HepG2 (cell line): ENCODE data around the gene ZNF683. TPM values are rescaled to one million over a fixed set of nuclear protein-coding genes. Genes with fewer than 3 reads are reported as not detected.
A peak's percentile ranks its signal among the peaks of the same experiment; 100 is the strongest.

Source experiments
- ADNP ChIP-seq: sonication (generic); formaldehyde crosslinking; IDR thresholded peaks from 2 replicates; pipeline ENCODE4 v1.4.0; 2020; ENCODE audit warnings: missing genetic modification reagents
- FOXA3 ChIP-seq: IDR thresholded peaks from 2 replicates; pipeline ENCODE4 v1.6.1; 2016; ENCODE audit warnings: missing genetic modification reagents, missing compliant biosample characterization
- GPN1 ChIP-seq: sonication (generic); formaldehyde crosslinking; IDR thresholded peaks from 2 replicates; pipeline ENCODE4 v1.5.1; 2020; ENCODE audit warnings: missing genetic modification reagents, borderline replicate concordance
- HOXA7 ChIP-seq: sonication (generic); formaldehyde crosslinking; IDR thresholded peaks from 2 replicates; pipeline ENCODE4 v1.8.1; 2022; ENCODE audit warnings: mild to moderate bottlenecking, missing genetic modification reagents, moderate library complexity
- IKZF1 ChIP-seq: fragments of 450-650 bp; IDR thresholded peaks from 2 replicates; pipeline ENCODE4 v1.7.1; 2016
- MED13 ChIP-seq: sonication (generic); formaldehyde crosslinking; IDR thresholded peaks from 2 replicates; pipeline ENCODE4 v1.5.0; 2020; ENCODE audit warnings: missing genetic modification reagents
- NFKBIZ ChIP-seq: IDR thresholded peaks from 2 replicates; pipeline ENCODE4 v1.6.1; 2018; ENCODE audit warnings: missing genetic modification reagents, missing compliant biosample characterization
- NONO ChIP-seq, 2 experiments: fragments of 450-650 bp in 1 of 2; sonication (generic) in 1 of 2; formaldehyde crosslinking in 1 of 2; IDR thresholded peaks in 1 of 2; conservative IDR thresholded peaks in 1 of 2; 2 replicates each; pipeline versions ENCODE4 v1.6.1 to v1.8.0; 2017 to 2022; ENCODE audit warnings: mild to moderate bottlenecking in 1 of 2, missing genetic modification reagents in 1 of 2, moderate library complexity in 1 of 2
- POLR2A ChIP-seq, 2 experiments: IDR thresholded peaks; 2 replicates each; pipeline ENCODE4 v1.6.1; 2011; ENCODE audit warnings: low read depth in 2 of 2, low read length in 2 of 2, mild to moderate bottlenecking in 1 of 2, moderate library complexity in 1 of 2; ENCODE audit not compliant: insufficient read depth in 1 of 2
- RCOR2 ChIP-seq: IDR thresholded peaks from 2 replicates; pipeline ENCODE4 v1.6.1; 2016; ENCODE audit warnings: missing biosample characterization, missing genetic modification reagents
- RNF219 ChIP-seq: sonication (generic); formaldehyde crosslinking; IDR thresholded peaks from 2 replicates; pipeline ENCODE4 v1.5.0; 2020; ENCODE audit warnings: mild to moderate bottlenecking, missing genetic modification reagents
- TP53 ChIP-seq: sonication (generic); formaldehyde crosslinking; conservative IDR thresholded peaks from 2 replicates; pipeline ENCODE4 v1.4.0; 2020; ENCODE audit warnings: missing genetic modification reagents
- YEATS4 ChIP-seq: sonication (generic); formaldehyde crosslinking; IDR thresholded peaks from 2 replicates; pipeline ENCODE4 v1.4.0; 2020; ENCODE audit warnings: missing genetic modification reagents, borderline replicate concordance
- ZNF10 ChIP-seq: sonication (generic); formaldehyde crosslinking; IDR thresholded peaks from 2 replicates; pipeline ENCODE4 v1.4.0; 2020; ENCODE audit warnings: mild to moderate bottlenecking, low read depth, missing genetic modification reagents, borderline replicate concordance
- ZNF263 ChIP-seq: sonication (generic); formaldehyde crosslinking; IDR thresholded peaks from 2 replicates; pipeline ENCODE4 v1.4.0; 2020; ENCODE audit warnings: missing genetic modification reagents
- ZNF382 ChIP-seq: sonication (generic); formaldehyde crosslinking; IDR thresholded peaks from 2 replicates; pipeline ENCODE4 v1.5.0; 2020; ENCODE audit warnings: missing genetic modification reagents, mild to moderate bottlenecking, borderline replicate concordance
- ZNF652 ChIP-seq: IDR thresholded peaks from 2 replicates; pipeline ENCODE4 v1.6.1; 2016; ENCODE audit warnings: low read depth, borderline replicate concordance
- ZNF776 ChIP-seq: sonication (generic); formaldehyde crosslinking; IDR thresholded peaks from 2 replicates; pipeline ENCODE4 v1.4.0; 2020; ENCODE audit warnings: mild to moderate bottlenecking, missing genetic modification reagents
- ZSCAN12 ChIP-seq: sonication (generic); formaldehyde crosslinking; IDR thresholded peaks from 2 replicates; pipeline ENCODE4 v1.9.0; 2021; ENCODE audit warnings: mild to moderate bottlenecking, missing genetic modification reagents
- polyA plus RNA-seq, 8 experiments: library from polyadenylated mRNA; depleted of rRNA in 3 of 8; stranded (reverse) in 7 of 8; unstranded in 1 of 8; fragments of >200 nt; fragmentation: Illumina TruSeq in 4 of 8; extraction: Trizol in 4 of 8; gene quantifications; 2 replicates each; pipeline versions ENCODE4 v1.2.1 to v1.2.3, GENCODE V29; 2011 to 2016; ENCODE audit warnings: low read depth in 4 of 8, missing spikeins in 1 of 8, mixed read lengths in 1 of 8; ENCODE audit not compliant: insufficient read depth in 1 of 8
- total RNA-seq, 5 experiments: library from RNA; depleted of rRNA; stranded (reverse); fragments of >200 nt; fragmentation: Illumina TruSeq; extraction: Trizol; gene quantifications; 2 replicates each; pipeline ENCODE4 v1.2.3, GENCODE V29; 2016; ENCODE audit warnings: low read depth in 1 of 5
- TF ChIP-seq, protein P1 (sequence below): sonication (generic); formaldehyde crosslinking; IDR thresholded peaks from 2 replicates; pipeline ENCODE4 v1.4.0; 2020; ENCODE audit warnings: mild to moderate bottlenecking, missing genetic modification reagents
- TF ChIP-seq, protein P2 (sequence below): sonication (generic); formaldehyde crosslinking; conservative IDR thresholded peaks from 2 replicates; pipeline ENCODE4 v1.8.0; 2022; ENCODE audit warnings: missing genetic modification reagents
- TF ChIP-seq, protein P3 (sequence below): fragments of 450-650 bp; IDR thresholded peaks from 2 replicates; pipeline ENCODE4 v1.6.1; 2017
- TF ChIP-seq, protein P4 (sequence below): sonication (generic); formaldehyde crosslinking; IDR thresholded peaks from 2 replicates; pipeline ENCODE4 v1.4.0; 2020; ENCODE audit warnings: missing genetic modification reagents

The ZNF683 gene
- total and polyA plus RNA-seq, 2 of the 13 experiments (the other 11 are each of a cell fraction or from before 2014, with no cell fraction given): not detected

DNA sequence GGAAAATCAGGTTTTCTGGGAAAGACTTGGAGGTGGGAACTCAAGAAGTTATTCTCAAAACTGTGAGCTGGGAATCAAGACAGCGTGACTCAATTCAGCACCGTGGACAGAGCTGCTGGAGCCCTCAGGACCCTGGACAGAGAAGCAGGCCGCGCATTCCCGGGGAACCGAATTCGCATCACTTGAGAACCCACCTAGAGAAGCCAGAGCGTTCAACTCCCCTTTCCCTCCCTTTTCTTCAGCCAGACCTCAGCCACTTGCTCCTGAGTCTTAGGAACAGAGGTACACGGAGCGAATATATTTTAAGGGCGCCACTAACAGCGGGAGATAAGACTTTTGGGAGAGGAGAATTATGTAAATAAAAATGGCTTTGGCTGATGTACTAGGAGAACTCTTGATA lies 36.1 kb upstream of the ZNF683 start (continued):
- TF ChIP-seq, protein P1, sequence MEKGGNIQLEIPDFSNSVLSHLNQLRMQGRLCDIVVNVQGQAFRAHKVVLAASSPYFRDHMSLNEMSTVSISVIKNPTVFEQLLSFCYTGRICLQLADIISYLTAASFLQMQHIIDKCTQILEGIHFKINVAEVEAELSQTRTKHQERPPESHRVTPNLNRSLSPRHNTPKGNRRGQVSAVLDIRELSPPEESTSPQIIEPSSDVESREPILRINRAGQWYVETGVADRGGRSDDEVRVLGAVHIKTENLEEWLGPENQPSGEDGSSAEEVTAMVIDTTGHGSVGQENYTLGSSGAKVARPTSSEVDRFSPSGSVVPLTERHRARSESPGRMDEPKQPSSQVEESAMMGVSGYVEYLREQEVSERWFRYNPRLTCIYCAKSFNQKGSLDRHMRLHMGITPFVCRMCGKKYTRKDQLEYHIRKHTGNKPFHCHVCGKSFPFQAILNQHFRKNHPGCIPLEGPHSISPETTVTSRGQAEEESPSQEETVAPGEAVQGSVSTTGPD (CRISPR knock-in tag): peak; percentile 98
- peak; percentile 98 for TF ChIP-seq TP53
- TF ChIP-seq ZSCAN12 (CRISPR knock-in tag): peak; percentile 100
- TF ChIP-seq NFKBIZ (CRISPR knock-in tag): peak; percentile 100
- peak; percentile 84 for TF ChIP-seq ZNF652 (CRISPR knock-in tag)
- TF ChIP-seq, protein P2, sequence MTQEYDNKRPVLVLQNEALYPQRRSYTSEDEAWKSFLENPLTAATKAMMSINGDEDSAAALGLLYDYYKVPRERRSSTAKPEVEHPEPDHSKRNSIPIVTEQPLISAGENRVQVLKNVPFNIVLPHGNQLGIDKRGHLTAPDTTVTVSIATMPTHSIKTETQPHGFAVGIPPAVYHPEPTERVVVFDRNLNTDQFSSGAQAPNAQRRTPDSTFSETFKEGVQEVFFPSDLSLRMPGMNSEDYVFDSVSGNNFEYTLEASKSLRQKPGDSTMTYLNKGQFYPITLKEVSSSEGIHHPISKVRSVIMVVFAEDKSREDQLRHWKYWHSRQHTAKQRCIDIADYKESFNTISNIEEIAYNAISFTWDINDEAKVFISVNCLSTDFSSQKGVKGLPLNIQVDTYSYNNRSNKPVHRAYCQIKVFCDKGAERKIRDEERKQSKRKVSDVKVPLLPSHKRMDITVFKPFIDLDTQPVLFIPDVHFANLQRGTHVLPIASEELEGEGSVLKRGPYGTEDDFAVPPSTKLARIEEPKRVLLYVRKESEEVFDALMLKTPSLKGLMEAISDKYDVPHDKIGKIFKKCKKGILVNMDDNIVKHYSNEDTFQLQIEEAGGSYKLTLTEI (CRISPR knock-in tag): peak; percentile 84; the same call in 1 of the 2 replicates
- TF ChIP-seq RNF219: peak; percentile 100
- peak; percentile 90; the same call in 1 of the 2 replicates for TF ChIP-seq ZNF10 (CRISPR knock-in tag)
- no peak for TF ChIP-seq NONO (IDR thresholded peaks at IDR 0.05)
- no peak for TF ChIP-seq NONO (CRISPR knock-in tag; conservative IDR thresholded peaks at IDR 0.05)
- TF ChIP-seq RCOR2 (CRISPR knock-in tag): peak; percentile 97
- TF ChIP-seq HOXA7 (CRISPR knock-in tag): peak; percentile 99
- TF ChIP-seq YEATS4: peak; percentile 98
- no peak for TF ChIP-seq IKZF1
- TF ChIP-seq FOXA3 (CRISPR knock-in tag): peak; percentile 91
- peak; percentile 94 for TF ChIP-seq ZNF382 (CRISPR knock-in tag)
- TF ChIP-seq ZNF776 (CRISPR knock-in tag): peak; percentile 100
- TF ChIP-seq ADNP (CRISPR knock-in tag): peak; percentile 81; the same call in 1 of the 2 replicates
- TF ChIP-seq, protein P3, sequence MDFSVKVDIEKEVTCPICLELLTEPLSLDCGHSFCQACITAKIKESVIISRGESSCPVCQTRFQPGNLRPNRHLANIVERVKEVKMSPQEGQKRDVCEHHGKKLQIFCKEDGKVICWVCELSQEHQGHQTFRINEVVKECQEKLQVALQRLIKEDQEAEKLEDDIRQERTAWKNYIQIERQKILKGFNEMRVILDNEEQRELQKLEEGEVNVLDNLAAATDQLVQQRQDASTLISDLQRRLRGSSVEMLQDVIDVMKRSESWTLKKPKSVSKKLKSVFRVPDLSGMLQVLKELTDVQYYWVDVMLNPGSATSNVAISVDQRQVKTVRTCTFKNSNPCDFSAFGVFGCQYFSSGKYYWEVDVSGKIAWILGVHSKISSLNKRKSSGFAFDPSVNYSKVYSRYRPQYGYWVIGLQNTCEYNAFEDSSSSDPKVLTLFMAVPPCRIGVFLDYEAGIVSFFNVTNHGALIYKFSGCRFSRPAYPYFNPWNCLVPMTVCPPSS: no peak
- TF ChIP-seq, protein P4, sequence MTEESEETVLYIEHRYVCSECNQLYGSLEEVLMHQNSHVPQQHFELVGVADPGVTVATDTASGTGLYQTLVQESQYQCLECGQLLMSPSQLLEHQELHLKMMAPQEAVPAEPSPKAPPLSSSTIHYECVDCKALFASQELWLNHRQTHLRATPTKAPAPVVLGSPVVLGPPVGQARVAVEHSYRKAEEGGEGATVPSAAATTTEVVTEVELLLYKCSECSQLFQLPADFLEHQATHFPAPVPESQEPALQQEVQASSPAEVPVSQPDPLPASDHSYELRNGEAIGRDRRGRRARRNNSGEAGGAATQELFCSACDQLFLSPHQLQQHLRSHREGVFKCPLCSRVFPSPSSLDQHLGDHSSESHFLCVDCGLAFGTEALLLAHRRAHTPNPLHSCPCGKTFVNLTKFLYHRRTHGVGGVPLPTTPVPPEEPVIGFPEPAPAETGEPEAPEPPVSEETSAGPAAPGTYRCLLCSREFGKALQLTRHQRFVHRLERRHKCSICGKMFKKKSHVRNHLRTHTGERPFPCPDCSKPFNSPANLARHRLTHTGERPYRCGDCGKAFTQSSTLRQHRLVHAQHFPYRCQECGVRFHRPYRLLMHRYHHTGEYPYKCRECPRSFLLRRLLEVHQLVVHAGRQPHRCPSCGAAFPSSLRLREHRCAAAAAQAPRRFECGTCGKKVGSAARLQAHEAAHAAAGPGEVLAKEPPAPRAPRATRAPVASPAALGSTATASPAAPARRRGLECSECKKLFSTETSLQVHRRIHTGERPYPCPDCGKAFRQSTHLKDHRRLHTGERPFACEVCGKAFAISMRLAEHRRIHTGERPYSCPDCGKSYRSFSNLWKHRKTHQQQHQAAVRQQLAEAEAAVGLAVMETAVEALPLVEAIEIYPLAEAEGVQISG (CRISPR knock-in tag): peak; percentile 97
- no peak for TF ChIP-seq POLR2A (IDR thresholded peaks at IDR 0.05; ENCODE audit: insufficient read depth in 1 of 2, low read depth in 2 of 2, low read length in 2 of 2)
- peak; percentile 100 for TF ChIP-seq MED13 (CRISPR knock-in tag)
- peak; percentile 100 for TF ChIP-seq GPN1 (CRISPR knock-in tag)
- peak; percentile 96 for TF ChIP-seq ZNF263 (CRISPR knock-in tag)
